KMS-11 (cell line): ENCODE data around the gene AGRP.

Experiments used
- H2AFZ ChIP-seq: fragments of 200-600 bp; sonication (generic); 2 replicates; pipeline ENCODE4 v1.6.1; 2016; ENCODE audit warnings: antibody characterized with exemption, mixed run types, low read depth
- H3K27ac ChIP-seq: fragments of 200-600 bp; sonication (generic); 2 replicates; pipeline ENCODE4 v1.6.1; 2016; ENCODE audit warnings: mild to moderate bottlenecking, mixed run types
- H3K27me3 ChIP-seq: fragments of 200-600 bp; sonication (generic); 2 replicates; pipeline ENCODE4 v1.6.1; 2017; ENCODE audit warnings: mild to moderate bottlenecking, low read depth, mixed run types, moderate library complexity; ENCODE audit not compliant: insufficient read depth
- H3K36me3 ChIP-seq: fragments of 200-600 bp; sonication (generic); 2 replicates; pipeline ENCODE4 v1.6.1; 2017; ENCODE audit warnings: mild to moderate bottlenecking, mixed run types; ENCODE audit not compliant: insufficient read depth
- H3K4me1 ChIP-seq: fragments of 200-600 bp; sonication (generic); 2 replicates; pipeline ENCODE4 v1.6.1; 2016; ENCODE audit warnings: mild to moderate bottlenecking, low read depth, mixed run types; ENCODE audit not compliant: poor library complexity, severe bottlenecking
- H3K4me2 ChIP-seq: fragments of 200-600 bp; sonication (generic); 2 replicates; pipeline ENCODE4 v1.7.0; 2016; ENCODE audit warnings: mild to moderate bottlenecking, mixed run types
- H3K4me3 ChIP-seq: fragments of 200-600 bp; sonication (generic); IDR thresholded peaks from 2 replicates; pipeline ENCODE4 v1.6.1; 2017; ENCODE audit warnings: low read depth, low read length, mixed read lengths; ENCODE audit not compliant: insufficient read depth
- H3K79me2 ChIP-seq: fragments of 200-600 bp; sonication (generic); 2 replicates; pipeline ENCODE4 v1.6.1; 2016; ENCODE audit warnings: low read depth, mixed run types; ENCODE audit not compliant: insufficient read depth
- H3K9ac ChIP-seq: fragments of 200-600 bp; sonication (generic); 2 replicates; pipeline ENCODE4 v1.6.1; 2016; ENCODE audit warnings: mild to moderate bottlenecking, mixed run types
- H4K20me1 ChIP-seq: fragments of 200-600 bp; sonication (generic); 2 replicates; pipeline ENCODE4 v1.6.1; 2016; ENCODE audit warnings: mild to moderate bottlenecking, mixed run types; ENCODE audit not compliant: insufficient read depth
- TF ChIP-seq, protein P1 (sequence below): fragments of 200-600 bp; sonication (generic); conservative IDR thresholded peaks from 2 replicates; pipeline ENCODE4 v1.6.1; 2017; ENCODE audit warnings: low read depth, mild to moderate bottlenecking, antibody characterized with exemption, low read length, moderate library complexity, mixed read lengths

Gene AGRP

DNA sequence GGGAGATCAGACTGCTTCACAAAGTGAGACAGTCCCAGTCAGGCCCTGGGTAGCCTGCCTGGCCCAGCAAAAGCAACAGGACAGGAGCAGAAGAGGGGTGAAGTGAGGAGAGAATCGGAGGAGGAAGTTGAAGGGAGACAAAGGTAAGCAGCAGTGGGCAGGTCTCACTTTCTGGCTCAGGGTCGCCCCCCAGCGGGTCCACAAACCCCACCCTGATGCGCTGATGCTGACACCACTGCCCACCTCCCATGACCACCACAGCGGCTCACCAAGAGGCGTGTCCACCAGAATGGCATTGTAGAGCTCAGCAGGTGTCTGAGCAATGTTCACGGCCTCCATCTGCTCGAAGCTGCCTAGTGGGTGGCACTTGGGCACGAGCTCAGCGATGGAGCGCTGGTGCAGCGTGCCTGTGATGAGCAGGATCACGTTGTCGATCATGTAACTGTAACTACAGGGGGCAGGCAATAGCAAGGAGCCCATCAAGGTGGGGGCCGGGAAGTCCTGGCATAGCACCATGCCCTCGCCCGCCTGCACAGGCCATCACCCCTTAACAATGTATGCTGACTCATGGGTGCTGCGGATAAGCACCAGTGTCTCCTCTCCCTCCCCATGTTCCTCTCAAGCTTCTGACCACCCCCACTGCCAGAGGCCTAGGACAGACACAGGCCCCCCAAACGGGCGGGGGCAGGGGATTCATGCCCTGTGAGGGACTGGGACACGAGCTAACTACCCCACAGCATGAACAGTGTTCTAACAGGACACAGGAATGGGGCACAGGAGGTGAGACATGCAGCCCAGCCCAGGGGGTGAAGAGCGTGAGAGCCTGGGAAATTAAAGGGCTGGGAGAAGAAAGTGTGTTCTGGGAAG lies 38.9 kb downstream of the AGRP start:
- Histone ChIP-seq H3K36me3 (no peaks in the 10 kb centered on the region), H3K4me3 (no peak overlapping the region), H3K79me2 (no peaks in the 10 kb centered on the region), H2AFZ (no peak overlapping the region), H3K27me3 (no peaks in the 10 kb centered on the region), H3K9ac (no peak overlapping the region), H3K4me1 (no peaks in the 10 kb centered on the region), H3K4me2 (no peak overlapping the region), H3K27ac (no peak overlapping the region), H4K20me1 (no peaks in the 10 kb centered on the region)
- TF ChIP-seq, protein P1, sequence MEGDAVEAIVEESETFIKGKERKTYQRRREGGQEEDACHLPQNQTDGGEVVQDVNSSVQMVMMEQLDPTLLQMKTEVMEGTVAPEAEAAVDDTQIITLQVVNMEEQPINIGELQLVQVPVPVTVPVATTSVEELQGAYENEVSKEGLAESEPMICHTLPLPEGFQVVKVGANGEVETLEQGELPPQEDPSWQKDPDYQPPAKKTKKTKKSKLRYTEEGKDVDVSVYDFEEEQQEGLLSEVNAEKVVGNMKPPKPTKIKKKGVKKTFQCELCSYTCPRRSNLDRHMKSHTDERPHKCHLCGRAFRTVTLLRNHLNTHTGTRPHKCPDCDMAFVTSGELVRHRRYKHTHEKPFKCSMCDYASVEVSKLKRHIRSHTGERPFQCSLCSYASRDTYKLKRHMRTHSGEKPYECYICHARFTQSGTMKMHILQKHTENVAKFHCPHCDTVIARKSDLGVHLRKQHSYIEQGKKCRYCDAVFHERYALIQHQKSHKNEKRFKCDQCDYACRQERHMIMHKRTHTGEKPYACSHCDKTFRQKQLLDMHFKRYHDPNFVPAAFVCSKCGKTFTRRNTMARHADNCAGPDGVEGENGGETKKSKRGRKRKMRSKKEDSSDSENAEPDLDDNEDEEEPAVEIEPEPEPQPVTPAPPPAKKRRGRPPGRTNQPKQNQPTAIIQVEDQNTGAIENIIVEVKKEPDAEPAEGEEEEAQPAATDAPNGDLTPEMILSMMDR, result no peak

DNA sequence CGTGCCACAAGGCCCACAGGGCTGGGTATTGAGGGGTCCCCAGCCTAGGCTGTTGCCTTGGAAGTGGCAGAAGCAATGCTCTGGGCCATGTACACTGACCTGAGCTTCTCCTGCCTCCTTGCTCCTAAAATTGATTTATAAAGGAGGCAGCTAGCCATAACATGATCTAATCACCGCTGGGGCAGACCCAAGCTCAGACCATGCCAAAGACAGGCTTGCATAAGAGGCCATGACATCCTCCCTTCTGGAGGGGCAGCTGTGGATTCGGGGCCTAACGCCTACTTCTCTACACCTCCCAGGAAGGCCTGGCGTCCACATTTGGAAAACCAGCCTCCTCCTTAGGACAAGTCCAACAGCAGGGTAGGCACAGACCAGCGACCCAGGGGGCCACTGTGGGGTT lies 40.1 kb downstream of the AGRP start:
- H3K9ac ChIP-seq, result no peak overlapping the region
- no peaks in the 10 kb centered on the region for H4K20me1 ChIP-seq
- no peak overlapping the region for H3K27ac ChIP-seq
- no peak overlapping the region for H3K4me3 ChIP-seq
- H3K79me2 ChIP-seq, result no peaks in the 10 kb centered on the region
- no peak overlapping the region for H3K4me2 ChIP-seq
- H3K4me1 ChIP-seq, result no peaks in the 10 kb centered on the region
- TF ChIP-seq, protein P1, result no peak
- H3K36me3 ChIP-seq, result no peaks in the 10 kb centered on the region
- no peaks in the 10 kb centered on the region for H3K27me3 ChIP-seq
- no peak overlapping the region for H2AFZ ChIP-seq

DNA sequence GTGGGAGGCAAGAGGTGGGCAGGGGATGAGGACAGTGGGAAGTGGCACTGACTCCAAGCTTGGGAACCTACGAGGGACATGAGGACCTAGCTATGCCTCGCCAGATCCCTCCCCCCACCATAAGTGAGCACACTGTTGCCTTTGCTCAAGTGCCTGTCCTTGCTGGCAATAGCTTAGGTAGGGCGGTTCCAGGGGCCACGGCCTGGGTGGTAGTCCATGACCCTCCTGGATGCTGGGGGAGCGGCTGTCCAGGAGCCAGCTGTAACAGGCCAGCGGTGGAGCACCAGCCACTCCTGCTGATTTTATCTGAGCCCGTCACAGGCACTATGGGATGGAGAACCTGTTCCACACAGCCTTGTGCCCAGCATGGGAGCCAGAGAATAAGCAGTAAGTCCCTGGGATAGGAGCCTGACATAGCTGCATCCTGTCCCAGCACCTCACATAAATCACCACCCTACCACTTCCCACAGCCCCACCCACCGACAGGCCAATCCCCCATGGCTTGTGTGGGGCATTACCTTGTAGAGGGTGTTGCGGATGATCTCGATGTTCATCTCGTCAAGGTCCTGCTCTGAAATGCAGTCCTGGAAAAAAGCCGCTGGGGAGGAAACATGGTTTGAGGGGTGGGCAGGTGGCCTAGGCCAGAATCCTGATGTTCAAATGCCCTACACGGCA lies 40.6 kb downstream of the AGRP start:
- Histone ChIP-seq H3K4me2 (no peak overlapping the region), H3K27me3 (no peaks in the 10 kb centered on the region), H4K20me1 (no peaks in the 10 kb centered on the region), H3K27ac (no peak overlapping the region), H3K4me1 (peaks cover 4% of the 10 kb centered on the region), H3K4me3 (no peak overlapping the region), H3K9ac (no peak overlapping the region), H3K79me2 (no peaks in the 10 kb centered on the region), H2AFZ (no peak overlapping the region), H3K36me3 (no peaks in the 10 kb centered on the region)
- TF ChIP-seq, protein P1, result no peak

DNA sequence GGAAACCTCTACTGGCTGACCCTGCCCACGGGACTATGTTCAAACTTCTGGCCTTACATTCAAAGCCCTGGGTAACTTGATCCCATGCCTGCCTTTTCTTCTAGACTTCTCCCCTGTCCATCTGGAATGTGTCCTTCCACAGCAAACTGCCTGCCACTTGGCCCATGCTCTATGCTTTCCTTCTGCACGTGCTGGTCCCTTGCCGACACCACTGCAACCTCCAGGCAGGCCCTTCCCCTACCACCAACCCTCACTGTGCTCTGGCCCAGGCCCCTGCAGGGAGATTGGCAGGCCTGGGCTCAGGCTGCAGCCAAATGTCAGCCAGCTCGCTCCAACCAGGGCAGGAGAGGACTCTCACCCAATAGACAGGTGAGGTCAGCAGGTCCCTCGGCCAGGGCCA lies 41.4 kb downstream of the AGRP start:
- H3K79me2 ChIP-seq, result no peaks in the 10 kb centered on the region
- H4K20me1 ChIP-seq, result no peaks in the 10 kb centered on the region
- H3K4me1 ChIP-seq, result peaks cover 9% of the 10 kb centered on the region
- H3K27ac ChIP-seq, result no peak overlapping the region
- no peak overlapping the region for H3K4me3 ChIP-seq
- TF ChIP-seq, protein P1, result no peak
- no peak overlapping the region for H2AFZ ChIP-seq
- H3K9ac ChIP-seq, result no peak overlapping the region
- H3K36me3 ChIP-seq, result no peaks in the 10 kb centered on the region
- no peak overlapping the region for H3K4me2 ChIP-seq
- no peaks in the 10 kb centered on the region for H3K27me3 ChIP-seq
